Measurements from ENCODE around the gene SOCS1.

The SOCS1 gene

DNA sequence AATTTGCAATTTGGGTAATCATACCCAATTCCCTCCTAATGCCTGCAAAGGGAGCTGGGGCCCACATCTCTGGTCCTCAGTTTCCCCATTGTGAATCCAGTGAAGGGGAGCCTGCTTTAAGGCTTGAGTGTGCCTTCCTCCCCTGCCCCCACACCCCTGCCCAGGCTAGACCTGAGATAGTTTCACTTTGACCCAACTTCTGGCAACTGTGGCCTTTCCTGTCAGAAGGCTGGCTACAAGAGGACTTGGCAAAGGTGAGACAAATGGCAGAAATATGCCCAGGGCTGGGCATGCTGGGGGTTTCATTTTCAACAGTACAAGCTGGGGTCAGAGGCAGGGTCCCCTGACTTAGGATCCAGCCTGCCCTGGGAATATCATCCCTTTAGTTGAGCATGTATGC, 10.0 kb downstream of the SOCS1 start:
- DNase-seq (ENCODE audit: low spot score) = no peak

DNA sequence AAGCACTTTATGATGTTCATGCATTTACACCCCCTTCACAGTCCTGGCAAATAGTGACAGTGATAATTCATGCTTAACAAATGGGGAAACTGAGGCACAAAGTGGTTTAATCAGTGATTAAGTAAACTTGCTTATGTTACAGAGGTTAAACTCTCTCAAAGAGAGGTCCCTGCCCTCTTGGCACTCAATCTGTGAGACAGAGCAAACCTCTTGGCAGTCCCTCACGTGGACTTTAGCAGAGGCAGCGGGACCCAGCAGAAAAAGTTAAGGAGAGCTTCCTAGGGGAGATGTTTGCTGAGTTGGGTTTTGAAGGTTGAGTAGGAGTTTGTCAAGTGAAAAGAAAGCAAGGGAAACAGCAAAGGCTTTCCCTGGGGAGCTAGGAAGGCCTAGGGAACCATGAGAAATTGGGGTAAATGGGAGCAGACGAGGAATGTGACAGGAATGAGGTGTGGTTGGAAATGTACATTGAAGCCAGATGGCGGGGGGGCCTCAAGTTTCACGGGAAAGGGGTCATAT, 10.7 kb downstream of the SOCS1 start:
- no peak for DNase-seq (ENCODE audit: low spot score)

DNA sequence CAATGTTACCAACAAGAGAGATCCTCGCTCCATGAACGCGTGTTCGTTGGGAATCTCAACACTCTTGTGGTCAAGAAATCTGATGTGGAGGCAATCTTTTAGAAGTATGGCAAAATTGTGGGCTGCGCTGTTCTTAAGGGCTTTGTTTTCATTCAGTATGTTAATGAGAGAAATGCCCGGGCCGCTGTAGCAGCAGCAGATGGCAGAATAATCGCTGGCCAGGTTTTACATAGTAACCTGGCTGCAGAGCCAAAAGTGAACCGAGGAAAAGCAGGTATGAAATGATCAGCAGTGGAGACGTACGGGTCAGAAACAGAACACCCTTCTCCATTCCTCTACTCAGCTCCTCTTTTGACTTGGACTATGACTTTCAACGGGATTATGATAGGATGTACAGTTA, 13.3 kb downstream of the SOCS1 start:
- DNase-seq (ENCODE audit: low spot score) = no peak

DNA sequence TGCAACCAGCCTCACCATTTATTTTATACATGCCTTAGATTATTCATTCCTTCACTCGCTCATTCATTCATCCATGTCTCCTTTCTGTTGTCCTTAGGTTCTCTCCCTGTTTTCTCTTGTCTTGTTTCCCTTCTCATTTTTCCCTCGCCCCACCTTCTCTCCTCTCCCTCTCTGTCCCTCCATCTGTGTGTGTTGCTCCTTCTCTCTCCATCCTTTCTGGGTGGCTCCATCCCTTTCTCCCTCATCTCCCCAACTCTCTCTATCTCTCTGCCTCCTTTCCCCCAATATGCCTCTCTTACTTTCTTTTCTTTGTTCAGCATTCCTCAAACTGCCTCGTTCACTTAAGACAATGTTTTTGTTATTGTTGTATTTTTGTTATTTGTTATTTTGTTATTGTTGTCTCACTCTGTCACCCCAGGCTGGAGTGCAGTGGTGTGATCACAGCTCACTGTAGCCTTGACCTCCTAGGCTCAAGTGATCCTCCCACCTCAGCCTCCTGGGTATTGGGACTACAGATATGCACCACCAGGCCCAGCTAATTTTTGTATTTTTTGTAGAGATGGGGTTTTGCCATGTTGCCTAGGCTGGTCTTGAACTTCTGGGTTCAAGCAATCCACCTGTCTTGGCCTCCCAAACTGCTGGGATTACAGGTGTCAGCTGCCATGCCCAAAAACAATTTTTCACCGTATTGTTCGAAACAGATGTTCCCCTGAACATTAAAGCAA, 14.4 kb downstream of the SOCS1 start:
- no peak for DNase-seq (ENCODE audit: low spot score)

DNA sequence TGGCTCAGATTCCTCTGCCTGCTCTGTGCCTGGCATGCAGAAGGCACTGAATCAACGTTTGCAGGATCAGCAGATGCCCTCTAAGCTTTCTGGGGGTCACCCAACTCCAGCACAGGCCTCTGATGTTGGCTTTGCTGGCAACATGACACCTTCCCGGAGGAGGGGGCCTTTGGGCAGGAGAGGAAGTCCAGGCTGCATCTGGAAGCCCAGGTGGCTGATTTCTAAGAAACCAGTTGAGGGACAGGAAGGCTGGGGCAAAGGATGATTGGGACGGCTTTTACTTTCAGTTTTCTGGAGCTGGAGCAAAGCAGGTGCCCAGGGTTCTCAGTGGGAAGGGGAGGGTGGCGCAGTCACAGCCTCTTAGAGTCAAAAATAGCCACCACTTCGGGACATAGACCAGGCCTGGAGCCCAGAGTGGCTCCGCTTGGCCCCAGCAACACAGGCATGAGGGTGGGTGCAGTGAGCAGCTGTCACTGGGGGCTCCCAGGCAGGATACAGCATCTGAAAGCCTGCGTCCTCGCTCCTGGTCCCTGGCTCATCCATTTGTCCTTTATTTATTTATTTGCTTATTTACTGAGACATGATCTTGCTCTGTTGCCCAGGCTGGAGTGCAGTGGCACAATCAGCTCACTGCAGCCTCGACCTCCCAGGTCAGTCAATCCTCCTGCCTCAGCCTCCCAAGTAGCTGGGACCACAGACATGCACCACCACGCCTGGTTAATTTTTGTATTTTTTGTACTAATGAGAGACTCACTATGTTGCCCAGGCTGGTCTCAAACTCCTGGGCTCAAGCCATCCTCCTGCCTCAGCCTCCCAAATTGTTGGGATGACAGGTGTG, 15.1 kb downstream of the SOCS1 start:
- no peak for DNase-seq (ENCODE audit: low spot score)

DNA sequence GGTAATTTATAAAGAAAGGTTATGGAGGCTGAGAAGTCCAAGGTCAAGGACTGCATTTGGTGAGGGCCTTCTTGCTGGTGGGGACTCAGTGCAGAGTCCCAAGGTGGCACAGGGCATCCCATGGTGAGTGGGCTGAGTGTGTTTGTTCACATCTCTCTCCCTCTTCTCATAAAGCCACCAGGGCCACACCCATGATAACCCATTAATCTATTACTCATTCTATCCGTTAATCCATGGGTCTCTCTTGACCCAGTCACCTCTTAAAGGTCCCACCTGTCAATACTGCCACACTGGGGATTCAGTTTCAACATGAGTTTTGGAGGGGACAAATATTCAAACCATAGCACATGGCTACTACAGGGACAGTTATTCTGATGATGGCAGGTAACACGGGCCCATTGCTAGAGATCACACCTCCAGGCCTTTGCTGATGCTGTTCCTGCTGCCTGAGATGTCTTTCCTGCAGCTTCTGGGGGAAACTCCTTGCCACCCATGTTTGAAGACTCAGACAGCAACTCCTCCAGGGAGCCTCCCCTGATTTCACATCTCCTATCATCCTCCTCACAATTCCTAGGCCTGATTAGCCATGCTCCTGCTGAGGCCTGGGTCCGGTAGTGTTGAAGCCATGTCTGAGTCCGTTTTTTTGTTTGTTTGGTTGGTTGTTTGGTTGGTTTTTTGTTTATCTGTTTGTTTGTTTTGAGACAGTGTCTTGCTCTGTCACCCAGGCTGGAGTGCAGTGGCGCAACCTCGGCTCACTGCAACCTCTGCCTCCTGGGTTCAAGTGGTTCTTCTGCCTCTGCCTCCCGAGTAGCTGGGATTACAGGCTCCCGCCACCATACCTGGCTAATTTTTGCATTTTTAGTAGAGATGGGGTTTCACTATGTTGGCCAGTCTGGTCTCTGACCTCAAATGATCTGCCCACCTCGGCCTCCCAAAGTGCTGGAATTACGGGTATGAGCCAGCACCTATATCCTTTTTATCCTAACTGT, 16.1 kb downstream of the SOCS1 start:
- no peak for DNase-seq (ENCODE audit: low spot score)

DNA sequence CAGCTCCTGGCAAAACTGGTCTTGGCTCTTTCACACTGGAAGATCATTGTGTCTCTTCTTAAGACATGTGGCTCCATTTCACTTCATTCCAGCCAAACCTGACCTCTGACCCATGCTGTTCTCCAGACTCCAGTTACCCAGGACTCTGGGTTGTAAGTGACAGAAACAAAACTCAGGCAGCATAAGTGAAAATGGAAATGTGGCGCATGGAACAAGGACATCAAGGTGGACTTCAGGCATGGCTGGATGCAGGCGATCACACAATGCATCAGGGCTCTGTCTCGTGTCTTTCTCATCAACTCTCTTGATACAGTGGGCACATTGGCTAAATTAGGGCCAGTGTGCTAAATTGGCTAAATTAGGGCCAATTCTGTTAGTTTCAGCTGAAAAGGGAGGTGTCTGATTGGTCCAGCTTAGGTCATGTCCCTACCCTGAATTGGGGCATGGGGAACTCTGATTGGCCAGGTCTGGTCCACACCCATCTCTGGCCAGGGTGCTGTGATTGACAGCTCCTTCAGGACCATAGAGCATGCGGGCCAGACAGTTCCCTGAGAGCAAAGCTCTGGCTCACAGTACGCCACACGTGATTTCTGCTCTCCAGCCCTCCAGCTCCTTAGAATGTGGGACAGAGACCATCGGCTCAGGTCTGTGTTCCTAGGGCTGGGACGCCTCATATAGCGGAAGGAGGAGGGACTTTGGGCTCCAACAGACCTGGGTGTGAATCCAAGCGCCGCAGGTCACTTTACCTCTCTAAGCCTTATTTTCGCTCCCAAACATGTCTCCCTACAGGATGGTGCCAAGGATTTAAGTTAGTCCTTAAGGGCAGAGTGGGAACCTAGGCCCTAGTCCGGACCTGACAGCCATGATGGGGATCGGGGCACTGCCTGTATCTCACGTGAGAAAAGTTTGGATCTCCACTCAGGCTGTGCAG, 17.5 kb downstream of the SOCS1 start:
- DNase-seq (ENCODE audit: low spot score) = peak; percentile 45

DNA sequence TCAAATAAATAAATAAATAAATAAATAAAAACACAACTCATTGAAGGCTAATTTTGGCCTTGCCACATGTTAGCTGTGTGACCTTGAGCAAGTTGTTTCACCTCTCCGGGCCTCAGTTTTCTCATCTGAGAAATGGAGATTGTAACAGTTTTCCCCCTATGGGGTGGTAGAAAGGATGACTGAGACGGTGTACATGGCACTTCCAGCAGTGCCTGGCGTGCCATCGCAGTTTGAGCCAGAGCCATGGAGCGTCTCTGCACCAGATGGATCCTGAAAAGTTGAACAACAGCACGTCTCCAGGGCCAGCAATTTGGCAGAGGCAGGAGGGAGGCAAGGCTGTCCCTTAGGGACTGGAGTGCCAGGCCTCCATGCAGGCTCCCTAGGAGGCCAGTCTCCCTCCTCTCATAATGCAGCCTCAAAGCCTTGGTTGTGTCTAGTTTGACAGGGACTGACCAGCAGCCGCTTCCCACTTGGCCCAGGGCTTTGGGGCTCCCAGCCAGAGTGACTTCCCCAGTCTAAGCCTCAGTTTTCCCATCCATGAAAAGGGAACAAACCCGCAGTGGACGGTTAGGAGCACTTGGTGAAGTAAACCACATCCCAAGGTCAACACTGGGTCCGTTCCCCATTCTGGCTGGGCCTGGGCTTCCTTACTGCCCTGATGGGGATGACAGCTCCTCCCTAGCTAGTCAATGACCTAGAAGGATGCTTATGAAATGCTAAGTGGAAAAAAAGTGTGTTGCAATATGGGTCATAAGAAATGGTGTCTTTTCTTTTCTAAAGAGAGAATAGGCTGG, 19.3 kb downstream of the SOCS1 start:
- no peak for DNase-seq (ENCODE audit: low spot score)

DNA sequence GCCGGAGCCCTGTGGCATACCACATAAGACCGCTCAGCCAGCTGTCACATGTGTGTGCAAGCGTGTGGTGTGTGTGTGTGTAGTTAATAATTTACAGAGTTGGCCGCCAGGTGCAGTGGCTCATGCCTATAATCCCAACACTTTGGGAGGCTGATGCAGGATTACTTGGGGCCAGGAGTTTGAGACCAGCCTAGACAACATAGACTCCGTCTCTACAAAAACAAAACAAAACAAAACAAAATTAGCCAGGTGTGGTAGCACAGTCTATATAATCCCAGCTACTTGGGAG, 20.4 kb downstream of the SOCS1 start:
- DNase-seq (ENCODE audit: low spot score) = no peak

DNA sequence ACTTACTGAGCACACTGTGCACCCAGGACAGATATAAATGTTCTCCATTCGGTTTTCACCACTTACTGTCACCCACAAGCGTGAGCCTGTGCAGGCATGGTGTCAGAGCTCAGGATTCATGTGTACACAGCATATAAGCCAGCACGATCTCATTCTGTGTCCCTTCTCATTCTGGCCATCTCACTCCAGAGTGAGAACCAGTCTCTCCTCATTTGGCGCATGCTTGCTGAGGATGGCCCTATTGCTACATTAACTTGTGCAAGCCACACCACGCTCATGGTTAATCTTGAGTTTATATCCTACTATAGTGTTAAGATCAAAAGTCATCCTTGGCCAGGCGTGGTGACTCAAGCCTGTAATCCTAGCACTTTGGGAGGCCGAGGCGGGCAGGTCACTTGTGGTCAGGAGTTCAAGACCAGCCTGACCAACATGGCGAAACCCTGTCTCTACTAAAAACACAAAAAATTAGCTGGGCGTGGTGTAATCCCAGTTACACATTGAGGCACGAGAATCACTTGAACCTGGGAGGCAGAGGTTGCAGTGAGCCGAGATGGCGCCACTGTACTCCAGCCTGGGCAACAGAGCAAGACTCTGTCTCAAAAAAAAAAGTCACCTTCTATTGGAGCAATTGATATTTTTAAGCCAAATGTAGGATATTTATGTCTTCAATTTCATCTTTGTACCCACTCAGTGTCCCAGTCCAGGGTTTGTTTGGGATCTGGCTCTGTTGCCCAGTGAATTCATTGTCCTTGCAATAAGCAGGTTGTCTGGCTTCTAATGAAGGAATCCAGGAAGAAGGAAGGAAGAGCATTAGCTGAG, 20.9 kb downstream of the SOCS1 start:
- no peak for DNase-seq (ENCODE audit: low spot score)

DNA sequence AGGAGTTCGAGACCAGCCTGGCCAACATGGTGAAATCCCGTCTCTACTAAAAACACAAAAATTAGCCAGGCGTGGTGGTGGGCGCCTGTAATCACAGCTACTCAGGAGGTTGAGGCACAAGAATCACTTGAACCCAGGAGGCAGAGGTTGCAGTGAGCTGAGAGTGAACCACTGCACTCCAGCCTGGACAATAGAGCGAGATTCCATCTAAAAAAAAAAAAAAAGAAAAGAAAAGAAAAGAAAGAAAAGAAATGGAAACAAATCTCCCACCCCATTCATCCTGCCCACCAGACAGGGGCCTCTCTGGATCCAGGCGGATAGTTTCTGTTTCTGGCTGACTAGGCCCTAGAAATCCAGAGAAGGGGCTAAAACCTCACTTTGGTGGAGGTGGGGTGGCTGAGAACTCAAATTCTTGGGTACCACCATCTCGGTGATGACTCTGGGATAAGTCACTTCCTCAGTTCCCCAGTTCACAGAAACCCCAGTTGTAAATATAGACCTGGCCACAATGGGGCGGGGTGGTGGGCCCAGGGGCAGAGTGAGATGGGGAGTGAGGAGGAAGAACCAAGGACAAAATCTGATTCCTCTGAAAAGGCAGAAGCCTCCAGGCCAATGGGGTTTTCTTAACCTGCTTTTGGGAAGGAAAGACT, 22.2 kb downstream of the SOCS1 start:
- no peak for DNase-seq (ENCODE audit: low spot score)

DNA sequence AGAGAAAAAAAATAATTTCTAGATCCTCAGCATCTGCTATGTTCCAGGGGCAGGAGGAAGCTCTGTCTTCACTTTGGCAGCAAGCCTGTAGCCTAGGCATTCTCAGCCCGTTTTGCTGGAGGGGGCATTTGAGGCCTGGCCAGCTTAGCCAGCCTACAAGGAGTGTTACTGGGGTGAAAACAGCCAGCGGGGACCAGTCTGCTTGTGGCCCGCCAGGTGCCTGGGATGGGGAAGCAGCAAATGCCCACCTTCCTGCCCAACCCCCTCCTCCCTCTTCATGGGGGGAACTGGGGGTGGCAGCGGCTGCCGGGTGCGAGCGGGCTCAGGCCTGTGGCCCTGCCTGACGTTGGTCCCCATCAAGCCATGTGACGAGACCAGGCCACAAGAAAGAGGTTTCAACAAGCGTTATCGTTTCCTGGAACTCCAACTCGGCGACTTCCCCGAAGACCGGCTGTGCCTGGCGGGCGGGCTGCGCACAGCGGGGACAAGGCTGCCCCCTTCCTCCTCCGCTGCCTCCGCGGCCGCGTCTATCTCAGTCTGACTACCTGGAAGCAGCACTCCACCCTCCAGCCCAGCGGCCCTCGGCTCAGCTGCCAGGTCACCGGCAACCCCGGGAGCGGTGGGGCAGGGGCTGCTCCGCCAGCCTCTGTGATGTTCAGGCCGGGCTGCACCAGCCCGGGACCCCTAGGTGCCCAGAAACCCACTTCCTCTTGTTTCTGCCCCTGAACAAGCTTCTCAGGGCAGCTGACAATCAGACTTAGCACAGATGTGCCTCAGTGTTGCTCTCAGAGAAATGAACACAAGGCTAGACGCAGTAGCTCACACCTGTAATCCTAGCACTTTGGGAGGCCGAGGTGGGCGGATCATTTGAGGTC, 22.9 kb downstream of the SOCS1 start:
- DNase-seq (ENCODE audit: low spot score) = no peak

DNA sequence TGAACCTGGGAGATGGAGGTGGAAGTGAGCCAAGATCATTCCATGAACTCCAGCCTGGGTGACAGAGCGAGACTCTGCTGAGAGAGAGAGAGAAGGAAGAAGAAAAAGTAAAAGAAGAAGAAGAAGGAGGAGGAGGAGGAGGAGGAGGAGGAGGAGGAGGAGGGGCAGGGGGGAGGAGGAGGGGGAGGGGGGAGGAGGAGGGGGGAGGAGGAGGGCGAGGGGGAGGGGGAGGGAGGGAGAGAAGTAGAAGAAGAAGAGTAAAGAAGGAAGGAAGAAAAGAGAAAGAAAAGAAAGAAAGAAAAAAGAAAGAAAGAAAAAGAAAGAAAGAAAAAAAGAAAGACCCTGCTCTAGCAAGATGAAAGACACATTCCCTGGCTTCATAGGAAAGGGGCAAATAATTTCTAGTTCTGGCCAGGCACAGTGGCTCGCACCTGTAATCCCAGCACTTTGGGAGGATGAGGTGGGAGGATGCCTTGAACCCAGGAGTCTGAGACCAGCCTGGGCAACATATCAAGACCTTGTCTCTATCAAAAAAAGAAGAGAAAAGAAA, 23.6 kb downstream of the SOCS1 start:
- no peak for DNase-seq (ENCODE audit: low spot score)

DNA sequence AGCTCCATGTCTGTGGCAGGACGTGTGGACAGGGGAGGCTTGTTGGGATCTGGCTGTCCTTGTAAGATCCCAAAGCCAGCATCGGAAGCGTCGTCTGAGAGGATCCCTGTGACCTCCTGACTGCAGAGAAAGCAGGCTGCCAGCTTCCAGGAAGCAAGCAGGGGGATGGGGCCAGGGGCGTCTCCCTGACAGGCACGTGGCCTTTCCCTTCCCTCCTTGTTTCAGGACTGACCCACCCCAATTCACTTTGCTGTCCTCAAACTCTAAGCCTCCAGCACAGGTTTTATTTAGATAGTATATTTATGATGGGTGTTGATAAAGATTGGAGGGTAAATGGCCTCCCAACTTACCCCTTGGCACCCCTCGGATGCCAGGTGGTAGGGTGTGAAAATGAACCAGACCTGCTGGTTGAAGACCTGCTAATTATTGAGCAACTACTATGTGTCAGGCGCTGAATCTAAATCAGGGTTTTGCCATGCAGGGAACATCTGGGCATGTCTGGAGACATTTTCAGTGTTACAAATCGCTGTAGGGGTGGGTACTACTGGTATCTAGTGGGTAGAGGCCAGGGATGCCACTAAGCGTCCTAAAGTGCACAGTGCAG, 24.5 kb downstream of the SOCS1 start:
- DNase-seq (ENCODE audit: low spot score) = no peak

DNA sequence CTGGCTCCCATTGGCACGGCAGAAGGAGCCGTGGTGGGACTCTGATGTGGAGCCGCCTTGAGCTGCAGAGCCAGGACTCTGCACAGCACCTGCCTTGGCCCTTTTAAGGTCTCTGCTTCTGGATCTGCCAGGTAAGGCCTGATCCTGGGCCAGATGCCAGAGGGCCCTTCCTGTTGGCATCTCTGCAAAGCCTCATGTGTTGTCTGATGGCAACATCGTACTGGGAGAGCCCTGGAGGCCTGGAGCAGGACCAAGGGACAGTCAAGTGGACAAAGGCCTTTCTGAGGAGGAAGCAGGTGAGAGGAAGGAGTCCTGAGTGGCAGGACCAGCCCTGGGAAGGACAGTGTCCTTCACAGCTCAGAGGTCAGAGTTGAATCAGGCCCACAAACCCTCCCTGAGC, 26.1 kb downstream of the SOCS1 start:
- no peak for DNase-seq (ENCODE audit: low spot score)

DNA sequence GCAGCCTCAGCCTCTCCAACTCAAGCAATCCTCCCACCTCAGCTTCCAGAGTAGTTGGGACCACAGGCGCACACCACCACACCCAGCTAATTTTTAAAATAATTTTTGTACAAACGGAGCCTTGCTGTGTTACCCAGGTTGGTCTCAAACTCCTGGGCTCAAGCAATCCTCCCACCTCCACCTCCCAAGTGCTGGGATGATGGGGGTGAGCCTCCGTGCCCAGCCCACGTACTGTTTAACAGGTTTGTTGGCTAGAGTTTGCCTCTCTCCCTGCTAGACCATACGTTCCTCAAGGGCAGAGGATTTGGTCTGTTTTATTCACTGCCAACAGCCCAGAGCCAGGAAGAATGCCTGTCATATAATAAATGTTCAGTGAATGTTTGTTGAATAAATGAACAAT, 26.6 kb downstream of the SOCS1 start:
- no peak for DNase-seq (ENCODE audit: low spot score)
